OCI-LY1 (cell line): ENCODE results near the gene KRT23.

Experiments used
- CTCF ChIP-seq: fragments of 200-600 bp; sonication (generic), shearing (Covaris generic); IDR thresholded peaks from 2 replicates; pipeline ENCODE4 v1.5.1; 2017; ENCODE audit warnings: mild to moderate bottlenecking, antibody characterized with exemption, low read length, moderate library complexity, mixed read lengths
- EZH2 ChIP-seq: fragments of 200-600 bp; sonication (generic), shearing (Covaris generic); IDR thresholded peaks from 2 replicates; pipeline ENCODE4 v1.8.0; 2017; ENCODE audit warnings: borderline replicate concordance, mixed run types, mild to moderate bottlenecking, antibody characterized with exemption, low read length, moderate library complexity, mixed read lengths

GRCh38 chr17:40912486-40913210 is 24.8 kb downstream of the KRT23 start:
- TF ChIP-seq CTCF (no peak), EZH2 (no peak)
